NOMO-1 treated with dmso at 0.1 percent for 144 hours (cell line): Measurements from ENCODE around the gene HSPA6.
"Not testable (repeated sequence)": the region's sequence is repeated elsewhere in the genome, so short reads cannot be mapped to it uniquely, and the experiment has no call there.

Experiments used
- DNase-seq: peaks from one replicate; lab custom pipeline; 2025; ENCODE audit not compliant: unreplicated experiment; lab: John Stamatoyannopoulos, UW

The HSPA6 gene

DNA sequence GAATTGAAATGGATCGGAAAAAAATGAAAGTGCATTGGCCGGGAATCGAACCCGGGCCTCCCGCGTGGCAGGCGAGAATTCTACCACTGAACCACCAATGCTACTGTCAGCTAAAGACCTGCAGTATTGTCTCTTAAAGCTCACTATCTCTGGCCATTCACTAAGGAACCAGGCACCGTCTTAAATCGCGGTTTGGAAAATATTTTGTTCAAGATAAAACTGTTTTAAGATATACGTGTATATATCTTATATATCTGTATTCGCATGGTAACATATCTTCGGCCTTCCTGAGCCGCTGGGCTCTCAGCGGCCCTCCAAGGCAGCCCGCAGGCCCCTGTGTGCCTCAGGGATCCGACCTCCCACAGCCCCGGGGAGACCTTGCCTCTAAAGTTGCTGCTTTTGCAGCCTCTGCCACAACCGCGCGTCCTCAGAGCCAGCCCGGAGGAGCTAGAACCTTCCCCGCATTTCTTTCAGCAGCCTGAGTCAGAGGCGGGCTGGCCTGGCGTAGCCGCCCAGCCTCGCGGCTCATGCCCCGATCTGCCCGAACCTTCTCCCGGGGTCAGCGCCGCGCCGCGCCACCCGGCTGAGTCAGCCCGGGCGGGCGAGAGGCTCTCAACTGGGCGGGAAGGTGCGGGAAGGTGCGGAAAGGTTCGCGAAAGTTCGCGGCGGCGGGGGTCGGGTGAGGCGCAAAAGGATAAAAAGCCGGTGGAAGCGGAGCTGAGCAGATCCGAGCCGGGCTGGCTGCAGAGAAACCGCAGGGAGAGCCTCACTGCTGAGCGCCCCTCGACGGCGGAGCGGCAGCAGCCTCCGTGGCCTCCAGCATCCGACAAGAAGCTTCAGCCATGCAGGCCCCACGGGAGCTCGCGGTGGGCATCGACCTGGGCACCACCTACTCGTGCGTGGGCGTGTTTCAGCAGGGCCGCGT is at the start of gene HSPA6:
HSPA6 (plus strand) TSS at position 724 of the 925 bp plus-strand sequence; CDS start at position 843, 119 bp downstream.
- peak; percentile 35 for DNase-seq

DNA sequence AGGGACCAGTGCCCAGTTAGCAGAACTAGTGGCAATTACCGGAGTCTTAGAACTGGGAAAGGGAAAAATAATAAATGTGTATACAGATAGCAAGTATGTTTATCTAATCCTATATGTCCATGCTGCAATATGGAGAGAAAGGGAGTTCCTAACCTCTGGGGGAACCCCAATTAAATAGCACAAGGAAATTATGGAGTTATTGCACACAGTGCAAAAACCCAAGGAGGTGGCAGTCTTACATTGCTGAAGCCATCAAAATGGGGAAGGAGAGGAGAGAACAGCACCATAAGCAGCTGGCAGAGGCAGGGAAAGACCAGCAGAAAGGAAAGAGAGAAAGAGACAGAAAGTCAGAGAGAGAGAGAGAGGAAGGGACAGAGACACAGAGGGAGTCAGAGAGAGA is 46.6 kb upstream of the HSPA6 start:
- DNase-seq = not testable (repeated sequence)

DNA sequence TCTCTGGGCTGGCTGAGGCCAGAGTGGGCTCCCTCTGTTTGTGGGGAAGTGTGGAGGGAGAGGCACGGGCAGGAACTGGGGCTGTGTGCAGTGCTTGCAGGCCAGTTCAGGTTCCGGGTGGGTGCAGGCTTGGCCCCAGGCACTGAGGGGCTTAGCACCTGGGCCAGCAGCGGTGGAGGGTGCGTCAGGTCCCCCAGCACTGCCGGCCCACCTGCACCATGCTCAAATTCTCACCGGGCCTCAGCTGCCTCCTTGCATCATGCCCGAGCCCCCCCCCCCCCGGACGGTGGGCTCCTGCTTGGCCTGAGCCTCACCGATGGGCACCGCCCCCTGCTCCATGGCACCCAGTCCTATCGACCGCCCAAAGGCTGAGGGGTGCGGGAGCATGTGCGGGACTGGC is 45.4 kb upstream of the HSPA6 start:
- DNase-seq = no peak

DNA sequence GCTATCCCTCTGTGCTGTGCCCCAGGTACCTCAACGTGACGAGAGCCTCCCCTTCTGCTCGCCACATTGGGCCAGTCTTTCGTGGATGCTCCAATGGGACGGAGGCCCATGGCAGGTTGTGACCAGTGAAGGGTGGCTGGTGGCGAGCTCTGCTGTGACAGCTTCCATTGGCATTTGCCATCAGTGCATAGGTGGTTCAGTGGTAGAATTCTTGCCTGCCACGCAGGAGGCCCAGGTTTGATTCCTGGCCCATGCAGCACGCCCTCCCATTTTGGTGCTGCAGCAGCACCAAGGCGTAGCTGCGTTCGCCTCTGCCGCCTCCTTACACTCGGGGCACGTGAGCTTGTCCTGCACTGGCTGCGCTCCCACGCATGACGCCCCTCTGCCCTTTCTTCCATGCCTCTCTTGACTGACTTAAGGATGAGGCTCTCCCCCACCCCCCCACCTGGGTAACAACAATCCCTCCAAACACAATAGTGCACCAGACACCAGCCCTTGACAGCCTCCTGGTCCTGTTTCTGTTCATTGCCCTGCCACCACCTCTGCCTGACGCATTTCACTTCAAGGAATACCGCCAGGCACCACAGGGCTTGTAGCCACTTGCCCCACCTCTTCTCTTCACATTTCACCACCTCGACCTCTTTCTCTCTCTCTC is 43.8 kb upstream of the HSPA6 start:
- DNase-seq = no peak

DNA sequence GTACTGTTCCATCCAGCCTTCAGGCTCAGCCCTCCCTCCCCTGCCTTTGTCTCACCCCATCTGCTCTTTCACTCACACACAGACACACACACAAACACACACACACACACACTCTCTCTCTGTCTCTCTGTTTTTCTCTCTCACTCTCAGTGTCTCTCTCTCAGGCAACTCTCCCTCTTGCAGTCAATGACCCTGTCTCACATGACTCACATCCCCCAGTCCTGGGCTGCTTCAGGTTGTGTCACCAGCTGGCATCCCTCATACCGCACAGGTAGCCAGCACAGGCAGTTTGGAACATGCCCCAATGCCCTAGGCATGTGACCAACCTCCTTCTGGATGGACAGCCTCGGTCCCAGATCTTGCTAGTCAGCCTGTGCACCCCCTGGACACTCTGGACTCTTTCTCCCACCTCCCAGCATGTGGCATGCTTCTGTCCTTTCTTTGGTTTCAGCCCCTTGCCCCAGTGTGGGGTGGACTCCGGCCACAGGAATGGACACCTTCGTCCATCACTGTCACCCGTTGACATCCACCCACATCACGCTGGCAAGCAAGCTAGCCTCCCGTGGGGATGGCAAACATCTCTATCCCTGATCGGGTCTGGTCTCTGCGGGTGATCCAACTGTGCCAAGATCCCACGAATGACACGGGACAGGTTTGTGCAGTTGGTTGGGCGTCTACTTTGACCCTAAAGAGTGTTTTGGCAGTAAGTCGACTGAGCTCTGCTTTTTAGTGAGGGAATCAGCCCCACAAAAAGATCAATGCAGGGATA is 42.5 kb upstream of the HSPA6 start:
- no peak for DNase-seq

DNA sequence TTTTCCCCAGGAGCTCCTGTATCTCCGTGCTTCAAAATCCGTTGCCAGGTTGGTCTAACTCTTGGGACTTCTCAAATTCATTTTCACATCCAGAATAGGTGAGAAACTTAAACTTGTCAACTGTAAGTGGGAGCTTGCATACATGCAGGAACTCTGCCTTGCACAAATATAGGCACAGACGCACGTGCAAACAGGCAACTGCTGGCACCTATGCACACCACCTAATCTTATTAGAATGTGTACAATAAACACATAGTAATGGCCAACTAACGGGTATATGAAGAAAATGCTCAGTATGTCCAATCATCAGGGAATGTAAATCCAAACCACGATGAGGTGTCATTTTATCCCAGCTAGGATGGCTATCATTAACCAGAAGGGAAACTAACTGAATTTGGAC is 41.7 kb upstream of the HSPA6 start:
- no peak for DNase-seq

DNA sequence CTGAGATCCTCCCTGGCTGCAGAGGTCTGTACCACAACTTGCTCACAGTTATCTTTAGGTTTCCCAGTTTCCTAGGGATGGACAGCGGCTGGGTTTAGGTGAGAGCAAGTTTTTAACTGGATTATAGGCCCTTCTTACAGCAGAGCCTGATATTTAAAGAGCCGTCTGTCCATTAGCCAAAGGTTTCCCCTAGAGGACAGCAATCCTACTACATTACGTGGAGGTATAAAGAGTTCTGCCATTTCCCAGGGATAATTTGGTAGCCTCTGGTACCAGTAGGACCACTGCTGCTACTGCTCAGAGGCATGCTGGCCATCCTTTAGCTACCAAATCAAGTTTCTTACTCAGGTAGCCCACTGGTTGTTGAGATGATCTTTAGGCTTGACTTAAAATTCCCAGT is 41.0 kb upstream of the HSPA6 start:
- no peak for DNase-seq

DNA sequence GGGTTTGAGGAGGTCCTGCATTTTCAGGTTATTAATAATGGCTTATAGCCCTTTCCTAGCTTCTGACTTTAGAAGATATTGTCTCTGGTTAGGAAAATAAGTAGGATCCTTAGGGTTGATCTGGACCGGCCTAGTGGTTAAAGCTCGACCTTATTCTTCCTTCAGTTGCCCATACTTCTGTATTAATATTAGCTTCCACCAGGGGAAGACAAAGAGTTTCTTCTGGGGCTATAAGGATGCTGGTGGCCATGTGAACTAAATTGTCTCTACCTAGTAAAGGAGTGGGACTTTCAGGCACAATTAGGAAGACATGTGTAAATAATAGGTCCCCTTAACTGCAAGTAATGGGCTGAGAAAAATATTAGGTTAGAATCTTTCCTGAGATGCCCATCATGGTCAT is 39.7 kb upstream of the HSPA6 start:
- DNase-seq = peak; percentile 23

DNA sequence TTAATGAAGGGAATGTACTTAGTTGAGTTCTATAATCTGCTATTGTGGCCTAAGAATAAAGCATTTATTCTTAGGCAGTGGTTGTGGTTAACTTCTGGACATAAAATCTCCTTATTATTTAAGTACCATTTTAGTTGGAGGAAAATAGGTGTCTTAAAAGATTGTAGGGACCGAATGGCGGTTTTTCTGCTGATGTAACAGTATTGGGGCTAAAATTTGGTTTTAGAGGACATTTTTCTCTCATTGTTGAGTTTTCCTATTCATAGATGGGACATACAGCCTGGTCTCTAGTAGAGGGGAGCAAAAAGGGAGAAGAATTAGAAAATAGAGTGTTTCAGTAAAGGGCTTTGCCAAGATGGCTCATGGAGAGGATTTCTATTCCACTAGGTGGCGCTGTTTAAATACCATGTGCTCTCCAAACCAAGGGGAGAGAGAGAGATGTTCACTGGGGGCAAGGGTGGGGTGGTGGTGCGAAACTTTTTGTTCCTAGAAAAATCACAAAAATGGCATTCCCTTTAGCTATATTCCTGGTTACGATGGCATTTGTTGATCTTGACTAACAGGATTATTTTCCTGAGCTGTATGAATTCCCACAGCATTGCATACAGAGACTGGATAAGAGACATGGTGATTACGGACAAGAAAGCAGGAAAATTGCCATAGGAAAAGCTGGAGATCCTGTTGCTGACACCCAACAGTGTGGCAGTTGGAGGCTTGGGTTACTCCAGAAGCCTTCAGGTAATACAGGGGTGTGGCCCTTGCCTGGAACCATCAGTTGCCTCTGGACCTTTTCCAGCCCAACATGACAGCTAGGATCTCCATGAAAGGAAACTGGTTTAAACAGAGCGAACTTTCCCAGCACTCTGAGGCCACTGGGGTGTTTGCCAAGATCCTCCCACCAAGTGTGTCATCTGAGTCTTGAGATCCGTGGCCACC is 37.3 kb upstream of the HSPA6 start:
- DNase-seq = peak; percentile 41

DNA sequence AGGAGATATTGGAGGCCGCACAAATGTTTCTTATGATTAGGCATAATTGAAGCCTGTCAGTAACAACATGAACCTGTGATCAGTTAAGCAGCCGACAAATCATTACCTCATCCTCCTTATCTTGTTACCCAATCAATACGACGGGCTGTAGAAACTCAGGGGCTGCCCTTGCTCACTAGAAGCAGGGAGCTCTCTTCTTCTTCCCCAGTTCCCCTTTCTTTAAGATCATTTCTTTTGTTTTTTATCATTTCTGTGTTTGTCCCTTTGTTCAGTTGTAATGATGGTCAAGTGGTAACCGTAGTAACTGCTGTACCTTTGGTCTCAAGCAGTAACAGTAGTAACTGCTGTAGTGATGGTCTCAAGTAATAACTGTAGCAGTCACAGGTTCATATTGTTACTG is 32.9 kb upstream of the HSPA6 start:
- DNase-seq = peak; percentile 64

DNA sequence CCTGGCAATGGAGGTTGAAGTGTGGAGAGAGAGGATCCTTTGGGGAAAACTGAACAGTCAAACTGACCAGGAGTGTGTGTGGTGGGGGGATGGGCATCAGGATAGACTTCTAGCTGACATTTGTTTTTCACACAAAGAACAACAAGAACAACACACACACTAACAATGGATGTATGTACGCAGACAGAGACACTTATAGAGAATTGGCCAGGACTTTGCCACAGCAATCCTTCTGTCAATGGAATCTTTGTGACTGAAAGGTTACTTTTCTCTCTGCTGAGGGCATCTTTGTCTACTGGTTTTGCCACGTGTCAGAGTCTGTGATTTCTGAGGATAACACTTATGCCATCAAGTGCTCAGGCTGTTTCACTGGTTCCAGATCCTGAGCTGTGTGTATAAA is 31.5 kb upstream of the HSPA6 start:
- DNase-seq = no peak

DNA sequence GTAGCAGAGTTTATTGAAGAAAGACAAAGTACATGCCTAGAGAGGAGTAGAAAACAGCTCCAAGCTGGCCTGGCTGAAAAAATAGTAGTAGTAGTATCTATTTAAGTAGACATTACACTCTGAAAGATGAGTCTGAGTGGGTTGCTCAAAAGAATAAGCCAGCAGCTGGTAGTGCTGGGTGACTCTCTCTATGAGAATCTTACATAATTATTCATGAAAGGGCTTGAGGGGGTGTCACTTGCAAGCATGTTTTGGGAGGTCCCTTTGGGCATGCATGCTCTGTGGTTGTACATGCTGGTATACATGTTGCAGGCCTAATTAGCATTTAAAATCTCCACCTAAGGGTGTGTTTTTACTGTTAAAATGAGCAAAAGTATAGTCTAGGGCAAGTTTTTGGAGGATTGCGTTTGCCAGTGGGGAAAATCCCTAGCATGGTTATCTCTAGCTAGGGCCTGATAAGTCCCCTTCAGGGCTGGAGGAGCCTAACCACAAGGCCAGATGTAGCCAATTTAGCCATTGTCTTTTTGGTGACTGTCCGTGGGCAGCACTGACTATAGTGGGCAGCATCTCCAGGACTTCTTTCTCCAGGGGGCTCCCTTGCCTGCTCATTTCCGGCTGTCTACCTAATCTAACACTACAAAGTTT is 30.1 kb upstream of the HSPA6 start:
- DNase-seq = no peak

DNA sequence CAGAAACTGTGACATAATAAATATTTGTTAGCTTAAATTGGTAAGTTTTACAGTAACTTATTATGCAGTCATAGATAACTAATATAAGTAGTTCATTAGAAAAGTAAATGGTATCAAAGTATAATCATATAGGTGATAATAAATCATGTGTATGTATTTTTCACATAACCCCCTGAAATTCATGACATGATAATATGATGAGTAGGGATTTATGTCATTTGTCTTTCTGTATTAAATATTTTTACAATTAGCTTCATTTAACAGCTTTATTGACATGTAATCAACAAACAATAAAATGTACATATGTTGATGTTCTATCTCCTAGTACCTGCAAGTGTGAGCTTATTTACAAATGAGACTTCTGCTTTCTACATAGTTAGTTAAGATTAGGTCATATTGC is 28.9 kb upstream of the HSPA6 start:
- no peak for DNase-seq

DNA sequence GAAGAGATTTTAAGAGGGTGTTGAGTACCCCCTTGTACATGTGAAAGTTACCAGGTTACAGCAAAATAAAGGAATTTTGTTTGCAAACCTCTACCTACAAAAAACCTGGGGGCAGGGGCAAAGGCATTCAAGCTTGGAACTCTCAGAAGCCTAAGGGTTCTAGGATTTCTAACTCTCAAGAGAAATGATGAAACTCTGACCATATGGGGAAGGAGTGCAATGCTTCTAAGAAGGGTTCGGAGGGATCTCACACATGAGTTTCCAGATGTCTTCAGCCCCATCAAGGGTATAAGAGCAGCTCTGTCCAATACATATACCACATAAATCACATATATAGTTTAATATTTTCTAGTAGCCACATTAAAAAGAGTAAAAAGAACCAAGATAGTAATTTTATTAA is 26.4 kb upstream of the HSPA6 start:
- DNase-seq = no peak

DNA sequence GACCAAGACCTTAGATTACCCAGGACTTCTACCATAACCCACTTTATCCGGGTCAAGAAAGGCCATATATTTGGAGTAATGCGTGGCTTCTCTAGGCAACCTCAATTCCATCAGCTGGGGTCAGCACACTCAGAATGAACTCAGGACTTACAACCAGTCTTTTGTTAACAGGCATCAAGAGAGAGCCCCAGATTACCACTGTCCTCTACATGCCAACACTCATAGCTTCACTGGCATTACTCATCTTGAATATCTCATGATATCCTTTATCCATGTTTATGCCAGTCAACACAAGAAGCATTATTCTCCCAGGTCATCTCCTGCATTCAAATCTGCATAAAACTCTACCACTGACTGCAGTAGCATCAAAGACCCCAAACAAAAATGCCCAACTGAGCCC is 25.7 kb upstream of the HSPA6 start:
- no peak for DNase-seq

DNA sequence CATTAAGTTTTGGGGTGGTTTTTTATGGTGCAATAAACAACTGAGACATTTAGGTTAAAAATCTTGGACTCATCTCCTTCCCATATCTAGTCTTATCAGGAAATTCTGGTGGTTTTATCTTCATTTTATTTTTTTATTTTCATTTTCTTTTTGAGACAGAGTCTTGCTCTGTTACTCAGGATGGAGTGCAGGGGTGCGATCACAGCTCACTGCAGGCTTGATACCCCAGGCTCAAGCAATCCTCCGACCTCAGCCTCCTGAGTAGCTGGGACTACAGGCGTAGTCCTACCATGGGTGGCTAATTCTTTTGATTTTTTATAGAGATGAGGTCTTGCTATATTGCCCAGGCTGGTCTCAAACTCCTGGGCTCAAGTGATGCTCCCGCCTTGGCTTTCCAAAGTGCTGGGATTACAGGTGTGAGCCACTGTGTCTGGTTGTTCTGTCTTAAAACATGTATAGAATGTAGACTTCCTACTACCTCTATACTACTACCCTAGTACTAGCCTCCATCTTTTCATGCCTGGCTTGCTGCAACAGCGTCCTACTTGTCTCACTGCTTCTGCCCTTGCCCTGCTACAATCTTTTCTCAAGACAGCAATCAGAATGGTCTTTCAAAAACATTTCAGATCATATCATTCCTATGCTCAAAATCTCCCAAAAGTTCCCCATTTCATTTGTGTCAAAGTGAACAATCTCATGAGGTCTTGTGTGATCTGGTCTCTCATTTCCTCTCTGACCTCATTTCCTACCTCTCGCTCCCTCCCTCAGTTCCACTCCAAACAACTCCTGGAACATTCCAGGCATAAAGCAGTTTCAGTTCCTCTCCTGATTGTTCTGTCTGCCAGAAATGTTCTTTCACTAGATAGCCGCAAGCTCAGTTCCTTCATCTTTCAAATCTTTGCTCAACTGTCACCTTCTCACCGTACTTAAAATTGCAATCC is 25.0 kb upstream of the HSPA6 start:
- DNase-seq = peak; percentile 57

DNA sequence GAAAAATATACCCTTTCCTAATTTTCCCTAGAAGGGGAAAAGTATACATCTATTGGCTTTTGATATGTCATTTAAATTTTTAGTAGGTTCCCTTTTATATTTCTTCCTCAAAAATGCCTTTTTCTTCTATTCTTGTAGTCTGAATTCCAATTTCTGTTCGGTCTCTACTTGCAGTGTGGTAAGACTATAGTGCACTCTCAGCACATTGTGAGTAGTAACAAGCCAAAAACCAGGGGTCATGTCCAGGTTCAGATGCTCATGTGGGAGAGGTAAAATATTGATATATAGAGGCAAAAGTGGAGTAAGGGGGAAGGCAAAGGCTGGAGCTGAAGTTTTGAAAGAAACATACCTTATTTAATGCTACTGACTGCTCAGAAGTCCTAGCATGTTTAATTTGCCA is 23.1 kb upstream of the HSPA6 start:
- DNase-seq = no peak

DNA sequence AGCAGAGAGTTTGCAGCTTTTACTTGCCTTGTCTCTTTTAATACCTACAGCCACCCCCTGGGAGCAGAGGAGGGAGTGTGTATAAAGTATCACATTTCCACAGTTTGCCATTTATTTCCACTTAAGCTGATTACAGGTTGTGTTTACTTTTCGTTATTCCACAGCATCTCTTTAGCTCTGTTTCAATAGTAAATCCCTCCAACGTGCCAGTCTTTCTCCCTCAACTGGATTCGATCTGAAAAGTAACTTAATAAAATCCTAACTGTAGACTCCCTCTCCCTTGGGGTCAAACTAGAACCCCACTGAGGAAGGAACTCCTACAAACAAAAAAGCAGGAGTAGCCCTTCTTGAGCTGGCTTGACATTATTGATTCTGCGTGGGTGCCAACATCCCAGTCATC is 22.2 kb upstream of the HSPA6 start:
- DNase-seq = no peak
